ENCODE data around the gene KRTAP10-11. TPM values are rescaled to one million over a fixed set of nuclear protein-coding genes. Genes with fewer than 3 reads are reported as not detected.

KRTAP10-11 gene
- total and polyA plus RNA-seq, 2 of the 8 experiments (the other 6 are each of a cell fraction or from before 2014, with no cell fraction given) = not detected

DNA sequence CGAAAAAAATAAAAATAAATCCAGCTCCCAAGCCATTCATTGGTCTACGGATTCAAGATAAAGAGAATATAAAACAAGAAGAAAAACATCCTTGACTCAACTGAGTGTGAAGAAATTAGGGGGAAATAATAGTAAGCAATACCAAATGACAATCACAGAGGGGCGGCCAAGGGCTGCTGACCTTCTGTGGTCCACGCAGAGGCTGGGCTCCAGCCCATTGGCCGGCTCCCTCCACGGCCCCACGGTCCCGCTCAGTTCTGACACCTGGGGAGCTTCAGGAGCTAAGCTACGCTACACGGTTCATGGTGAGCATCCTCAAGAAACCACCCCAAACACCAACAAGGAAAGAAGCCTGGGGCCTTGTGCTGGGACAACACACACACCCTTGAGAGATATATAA, 50.4 kb downstream of the KRTAP10-11 start:
- Histone ChIP-seq H3K56ac (replicated peaks; ENCODE audit: insufficient read length, low read depth, low read length) (no peak overlapping the region), H3K27ac (ENCODE audit: low read depth, low read length) (no peak overlapping the region), H3K79me2 (ENCODE audit: control insufficient read depth in 1 of 2, insufficient read depth in 2 of 2, low read length in 2 of 2) (no peaks in the 10 kb centered on the region), H3K79me1 (ENCODE audit: low read depth, low read length) (peaks cover 3% of the 10 kb centered on the region; the same call in 1 of the 2 replicates), H2BK120ac (replicated peaks; ENCODE audit: low read depth, low read length) (no peak overlapping the region), H4K8ac (ENCODE audit: extremely low read depth, insufficient read depth, low read length) (no peak overlapping the region), H2BK12ac (ENCODE audit: low read depth, low read length) (peak overlapping the region; percentile 60; the same call in 1 of the 2 replicates), H3K4me2 (ENCODE audit: insufficient read depth in 1 of 2, low read depth in 2 of 2, low read length in 2 of 2) (0 out of 4 replicates have a peak overlapping the region, but pooled peaks of 1 of the 2 experiments have one; percentile 2), H4K20me1 (replicated peaks in 1 of 2; ENCODE audit: control insufficient read depth in 1 of 2, insufficient read depth in 2 of 2, low read length in 2 of 2) (no peaks in the 10 kb centered on the region), H3K9ac (replicated peaks in 1 of 4; ENCODE audit: extremely low read depth in 1 of 4, low read depth in 3 of 4, low read length in 3 of 4) (no peak overlapping the region), H3K23me2 (ENCODE audit: low read depth, low read length) (no peaks in the 10 kb centered on the region), H3K23ac (ENCODE audit: insufficient read length) (no peak overlapping the region), H3K14ac (ENCODE audit: insufficient read length) (no peak overlapping the region), H3K4me3 (ENCODE audit: extremely low read depth in 1 of 4, insufficient read depth in 2 of 4, low read depth in 3 of 4, low read length in 4 of 4) (no peak overlapping the region), H3K18ac (ENCODE audit: extremely low read depth, low read length) (peak overlapping the region; percentile 48), H2AFZ (ENCODE audit: low read length) (no peak overlapping the region), H3K9me3 (ENCODE audit: insufficient read depth in 2 of 2, low read depth in 1 of 2, low read length in 1 of 2) (peaks cover 0 to 4% of the 10 kb centered on the region in 2 experiments; a peak in 1 of 4 replicates), H3K36me3 (ENCODE audit: control insufficient read depth in 2 of 4, insufficient read depth in 4 of 4, low read length in 3 of 4) (no peaks in the 10 kb centered on the region), H4K91ac (replicated peaks; ENCODE audit: insufficient read length, low read length) (no peak overlapping the region), H3K27me3 (replicated peaks in 1 of 4; ENCODE audit: control insufficient read depth in 3 of 4, extremely low read depth in 1 of 4, insufficient read depth in 3 of 4, low read length in 3 of 4) (no peaks in the 10 kb centered on the region), H4K5ac (ENCODE audit: insufficient read length, low read depth, low read length) (no peak overlapping the region), H3K4me1 (replicated peaks in 1 of 4; ENCODE audit: control insufficient read depth in 3 of 4, insufficient read depth in 4 of 4, low read length in 3 of 4) (peaks cover 0 to 33% (median 16%) of the 10 kb centered on the region in 4 experiments; a peak in 6 of 7 replicates), H2BK15ac (ENCODE audit: low read length) (no peak overlapping the region), H2BK5ac (ENCODE audit: low read depth, low read length) (0 out of 2 replicates have a peak overlapping the region, but pooled peaks have one; percentile 56), H2AK5ac (ENCODE audit: low read depth, low read length) (no peak overlapping the region; the same call in 1 of the 2 replicates), H3K4ac (replicated peaks; ENCODE audit: insufficient read length, low read depth, low read length) (no peak overlapping the region), H2BK20ac (ENCODE audit: low read length) (no peak overlapping the region)
- WGBS, 2 experiments (ENCODE audit: extremely low coverage in 1 of 2, insufficient coverage in 1 of 2, insufficient read length in 1 of 2, insufficient replicate concordance in 2 of 2, low coverage in 1 of 2, low lambda C conversion rate in 2 of 2, missing lambda C conversion rate in 1 of 2) = 79% methylated on average over 10 of the region's 10 CpGs; no CpG with 5 or more reads in 1 of the 2 experiments
- DNase-seq (ENCODE audit: low read depth in 1 of 2, low spot score in 2 of 2) (no peak), FAIRE-seq (no peak)
- TF ChIP-seq RBBP5 (IDR thresholded peaks at IDR 0.05; ENCODE audit: borderline replicate concordance, low read depth, low read length) (no peak), KDM5A (IDR thresholded peaks at IDR 0.05; ENCODE audit: low read length) (no peak), RAD21 (IDR thresholded peaks at IDR 0.05 in 1 of 2, conservative IDR thresholded peaks at IDR 0.05 in 1 of 2; ENCODE audit: low read depth in 2 of 2, low read length in 2 of 2) (peak; percentile 49 to 56), CBX5 (IDR thresholded peaks at IDR 0.05; ENCODE audit: low read depth, low read length) (no peak)
- TF ChIP-seq, protein P1, sequence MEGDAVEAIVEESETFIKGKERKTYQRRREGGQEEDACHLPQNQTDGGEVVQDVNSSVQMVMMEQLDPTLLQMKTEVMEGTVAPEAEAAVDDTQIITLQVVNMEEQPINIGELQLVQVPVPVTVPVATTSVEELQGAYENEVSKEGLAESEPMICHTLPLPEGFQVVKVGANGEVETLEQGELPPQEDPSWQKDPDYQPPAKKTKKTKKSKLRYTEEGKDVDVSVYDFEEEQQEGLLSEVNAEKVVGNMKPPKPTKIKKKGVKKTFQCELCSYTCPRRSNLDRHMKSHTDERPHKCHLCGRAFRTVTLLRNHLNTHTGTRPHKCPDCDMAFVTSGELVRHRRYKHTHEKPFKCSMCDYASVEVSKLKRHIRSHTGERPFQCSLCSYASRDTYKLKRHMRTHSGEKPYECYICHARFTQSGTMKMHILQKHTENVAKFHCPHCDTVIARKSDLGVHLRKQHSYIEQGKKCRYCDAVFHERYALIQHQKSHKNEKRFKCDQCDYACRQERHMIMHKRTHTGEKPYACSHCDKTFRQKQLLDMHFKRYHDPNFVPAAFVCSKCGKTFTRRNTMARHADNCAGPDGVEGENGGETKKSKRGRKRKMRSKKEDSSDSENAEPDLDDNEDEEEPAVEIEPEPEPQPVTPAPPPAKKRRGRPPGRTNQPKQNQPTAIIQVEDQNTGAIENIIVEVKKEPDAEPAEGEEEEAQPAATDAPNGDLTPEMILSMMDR (IDR thresholded peaks at IDR 0.05; ENCODE audit: control extremely low read depth in 1 of 3, insufficient read depth in 1 of 3, low read depth in 1 of 3, low read length in 3 of 3) = peak in 2 of 3 experiments; percentile 11 to 27; a peak in 3 of 4 replicates
- ChIA-PET POLR2A (ENCODE audit: partially characterized antibody) (interaction anchor here (1.1 to 1.4 kb wide), 5 partner anchors 11 to 179 kb away, joined by 3 to 5 read pairs (median 4); no protein-coding TSS in a partner anchor), CTCF (ENCODE audit: partially characterized antibody) (interaction anchor here (0.8 to 3.8 kb wide), 12 partner anchors 11 to 186 kb away, joined by 3 to 15 read pairs (median 4); partner anchors contain the start of gene TSPEAR)
